ENCODE data around the gene ADAM10. TPM values are rescaled to one million over a fixed set of nuclear protein-coding genes. Genes with fewer than 3 reads are reported as not detected.

Gene ADAM10
- total RNA-seq, 1 experiment from 2014 or later: 91.3 TPM

GRCh38 chr15:58701376-58701775 lies 48.1 kb downstream of the ADAM10 start:
- Histone ChIP-seq H3K9me3 (ENCODE audit: low read length) (no peaks in the 10 kb centered on the region), H3K9ac (ENCODE audit: low read length) (no peak overlapping the region), H3K4me1 (ENCODE audit: insufficient read depth, low read length) (peaks cover 6% of the 10 kb centered on the region), H3K36me3 (ENCODE audit: low read depth, low read length) (peaks cover 11% of the 10 kb centered on the region; the same call in 1 of the 2 replicates), H3K27ac (ENCODE audit: low read length) (no peak overlapping the region), H3K4me2 (ENCODE audit: low read length) (no peak overlapping the region), H3K9me2 (replicated peaks; ENCODE audit: low read length) (no peaks in the 10 kb centered on the region), H3K4me3 (ENCODE audit: low read length) (no peak overlapping the region), H4K20me1 (ENCODE audit: low read length) (no peaks in the 10 kb centered on the region), H2AFZ (ENCODE audit: low read length) (no peak overlapping the region), H3K27me3 (ENCODE audit: low read length) (no peaks in the 10 kb centered on the region), H3F3A (ENCODE audit: low read length, unreplicated experiment) (no peaks in the 10 kb centered on the region), H3K79me2 (ENCODE audit: low read length) (peaks cover 47% of the 10 kb centered on the region)
- ATAC-seq: no peak
- CTCF ChIA-PET: no interaction called here
- TF ChIP-seq EZH2phosphoT487 (IDR thresholded peaks at IDR 0.05; ENCODE audit: borderline replicate concordance, low read length) (no peak), CTCF (conservative IDR thresholded peaks at IDR 0.05; ENCODE audit: low read depth, low read length) (no peak), EZH2 (IDR thresholded peaks at IDR 0.05; ENCODE audit: low read length, unreplicated experiment) (no peak)
- BruUV-seq (replicated peaks): no TSS peak
- intact Hi-C loops (cut with micrococcal nuclease): no loop called here
- POLR2A ChIA-PET (ENCODE audit: unreplicated experiment): no interaction called here
- no peak for DNase-seq

- no peaks in the 10 kb centered on the region for H3F3A ChIP-seq (ENCODE audit: low read length, unreplicated experiment)
- no peak overlapping the region for H2AFZ ChIP-seq (ENCODE audit: low read length)
- peaks cover 11% of the 10 kb centered on the region; the same call in 1 of the 2 replicates for H3K36me3 ChIP-seq (ENCODE audit: low read depth, low read length)
- no peak overlapping the region for H3K27ac ChIP-seq (ENCODE audit: low read length)
- H3K4me3 ChIP-seq (ENCODE audit: low read length): no peak overlapping the region
- ATAC-seq (no peak), DNase-seq (no peak)
- intact Hi-C loops (cut with micrococcal nuclease): no loop called here
- no peaks in the 10 kb centered on the region for H3K27me3 ChIP-seq (ENCODE audit: low read length)
- ChIA-PET POLR2A (ENCODE audit: unreplicated experiment) (no interaction called here), CTCF (no interaction called here)
- H3K9ac ChIP-seq (ENCODE audit: low read length): no peak overlapping the region
- H3K4me1 ChIP-seq (ENCODE audit: insufficient read depth, low read length): peaks cover 1% of the 10 kb centered on the region
- TF ChIP-seq CTCF (conservative IDR thresholded peaks at IDR 0.05; ENCODE audit: low read depth, low read length): no peak
- TF ChIP-seq EZH2 (IDR thresholded peaks at IDR 0.05; ENCODE audit: low read length, unreplicated experiment): no peak
- no peak for TF ChIP-seq EZH2phosphoT487 (IDR thresholded peaks at IDR 0.05; ENCODE audit: borderline replicate concordance, low read length)
- H3K4me2 ChIP-seq (ENCODE audit: low read length): no peak overlapping the region
- no peaks in the 10 kb centered on the region for H4K20me1 ChIP-seq (ENCODE audit: low read length)
- BruUV-seq (replicated peaks): no TSS peak
- H3K9me2 ChIP-seq (replicated peaks; ENCODE audit: low read length): no peaks in the 10 kb centered on the region
- H3K79me2 ChIP-seq (ENCODE audit: low read length): peaks cover 49% of the 10 kb centered on the region
- H3K9me3 ChIP-seq (ENCODE audit: low read length): no peaks in the 10 kb centered on the region
These were observed 49.7 kb downstream of the ADAM10 start for GRCh38 chr15:58699769-58700168.

- DNase-seq (no peak), ATAC-seq (no peak)
- Histone ChIP-seq H2AFZ (ENCODE audit: low read length) (no peak overlapping the region), H3K9me3 (ENCODE audit: low read length) (no peaks in the 10 kb centered on the region), H3K4me1 (ENCODE audit: insufficient read depth, low read length) (no peaks in the 10 kb centered on the region), H3K27me3 (ENCODE audit: low read length) (no peaks in the 10 kb centered on the region), H3K4me2 (ENCODE audit: low read length) (no peak overlapping the region), H3K79me2 (ENCODE audit: low read length) (peaks cover 51% of the 10 kb centered on the region), H3K36me3 (ENCODE audit: low read depth, low read length) (peaks cover 11% of the 10 kb centered on the region; the same call in 1 of the 2 replicates), H3K9me2 (replicated peaks; ENCODE audit: low read length) (no peaks in the 10 kb centered on the region), H3F3A (ENCODE audit: low read length, unreplicated experiment) (no peaks in the 10 kb centered on the region), H4K20me1 (ENCODE audit: low read length) (no peaks in the 10 kb centered on the region), H3K9ac (ENCODE audit: low read length) (no peak overlapping the region), H3K4me3 (ENCODE audit: low read length) (no peak overlapping the region), H3K27ac (ENCODE audit: low read length) (no peak overlapping the region)
- TF ChIP-seq EZH2 (IDR thresholded peaks at IDR 0.05; ENCODE audit: low read length, unreplicated experiment): no peak
- intact Hi-C loops (cut with micrococcal nuclease): no loop called here
- ChIA-PET CTCF (no interaction called here), POLR2A (ENCODE audit: unreplicated experiment) (no interaction called here)
- BruUV-seq (replicated peaks): no TSS peak
These were observed 50.4 kb downstream of the ADAM10 start for GRCh38 chr15:58698887-58699641.

Data from PC-3 (cell line).